H1 (cell line): ENCODE measurements around the gene CAPN13. TPM values are rescaled to one million over a fixed set of nuclear protein-coding genes. Genes with fewer than 3 reads are reported as not detected.

Experiments
- CTCF ChIA-PET: fragments of 300-600 bp; sonication (Branson Sonifier 250); formaldehyde crosslinking; loops from one replicate; lab custom pipeline; 2021; ENCODE audit not compliant: partially characterized antibody; lab: Charles Lee
- POLR2A ChIA-PET: fragments of 300-600 bp; sonication (Branson Sonifier 250); formaldehyde crosslinking; loops from one replicate; lab custom pipeline; 2021; ENCODE audit warnings: inconsistent platforms; ENCODE audit not compliant: partially characterized antibody; lab: Charles Lee
- DNase-seq, 2 experiments: peaks; one replicate each; pipeline versions ENCODE4 v3.0.0 to v3.0.0-alpha.2; 2010 to 2022; ENCODE audit warnings: low spot score in 2 of 2, low read depth in 1 of 2, mixed read lengths in 1 of 2
- FAIRE-seq: peaks from 2 replicates; lab custom pipeline; 2011; peaks lifted over from hg19 to GRCh38; lab: Jason Lieb, UNC
- H2AFZ ChIP-seq: 2 replicates; pipeline ENCODE4 v1.8.1; 2012; ENCODE audit warnings: low read length, inconsistent platforms
- H2AK5ac ChIP-seq: 2 replicates; pipeline ENCODE4 v1.6.1; 2013; ENCODE audit warnings: low read depth, low read length
- H2BK120ac ChIP-seq: replicated peaks from 2 replicates; pipeline ENCODE3; 2013; ENCODE audit warnings: low read depth, low read length, inconsistent platforms
- H2BK12ac ChIP-seq: 2 replicates; pipeline ENCODE4 v1.6.1; 2013; ENCODE audit warnings: low read depth, low read length
- H2BK15ac ChIP-seq: 2 replicates; pipeline ENCODE4 v1.6.1; 2013; ENCODE audit warnings: low read length
- H2BK20ac ChIP-seq: 2 replicates; pipeline ENCODE4 v1.6.1; 2013; ENCODE audit warnings: low read length
- H2BK5ac ChIP-seq: 2 replicates; pipeline ENCODE4 v1.6.1; 2013; ENCODE audit warnings: low read depth, low read length
- H3K14ac ChIP-seq: 2 replicates; pipeline ENCODE4 v1.6.1; 2013; ENCODE audit warnings: inconsistent platforms; ENCODE audit not compliant: insufficient read length
- H3K18ac ChIP-seq: 2 replicates; pipeline ENCODE4 v1.6.1; 2013; ENCODE audit warnings: low read length; ENCODE audit errors: extremely low read depth
- H3K23ac ChIP-seq: 2 replicates; pipeline ENCODE4 v1.6.1; 2013; ENCODE audit warnings: inconsistent platforms; ENCODE audit not compliant: insufficient read length
- H3K23me2 ChIP-seq: 2 replicates; pipeline ENCODE4 v1.6.1; 2013; ENCODE audit warnings: low read depth, low read length
- H3K27ac ChIP-seq: 2 replicates; pipeline ENCODE4 v1.6.1; 2011; ENCODE audit warnings: low read depth, low read length, inconsistent platforms
- H3K27me3 ChIP-seq, 4 experiments: replicated peaks in 1 of 4; 1 replicate in 1 of 4; 2 replicates in 3 of 4; pipeline versions ENCODE4 v1.6.1 to v1.8.1; 2011 to 2013; ENCODE audit warnings: low read length in 3 of 4, mild to moderate bottlenecking in 3 of 4, inconsistent platforms in 2 of 4, mixed read lengths in 2 of 4, moderate library complexity in 1 of 4; ENCODE audit not compliant: control insufficient read depth in 3 of 4, insufficient read depth in 3 of 4; ENCODE audit errors: extremely low read depth in 1 of 4
- H3K36me3 ChIP-seq, 4 experiments: 2 replicates each; pipeline versions ENCODE4 v1.6.1 to v1.8.1; 2011 to 2013; ENCODE audit warnings: mild to moderate bottlenecking in 4 of 4, low read length in 3 of 4, moderate library complexity in 2 of 4, control low read depth in 1 of 4, inconsistent platforms in 1 of 4; ENCODE audit not compliant: insufficient read depth in 4 of 4, control insufficient read depth in 2 of 4
- H3K4ac ChIP-seq: replicated peaks from 2 replicates; pipeline ENCODE3; 2013; ENCODE audit warnings: low read length, low read depth, mixed read lengths, inconsistent platforms; ENCODE audit not compliant: insufficient read length
- H3K4me1 ChIP-seq, 4 experiments: replicated peaks in 1 of 4; 1 replicate in 1 of 4; 2 replicates in 3 of 4; pipeline versions ENCODE4 v1.6.1 to v1.8.1; 2011 to 2013; ENCODE audit warnings: low read length in 3 of 4, inconsistent platforms in 2 of 4, mixed read lengths in 1 of 4; ENCODE audit not compliant: insufficient read depth in 4 of 4, control insufficient read depth in 3 of 4
- H3K4me2 ChIP-seq, 2 experiments: 2 replicates each; pipeline versions ENCODE4 v1.6.1 to v1.8.1; 2011 to 2013; ENCODE audit warnings: low read depth in 2 of 2, low read length in 2 of 2, control low read depth in 1 of 2, inconsistent platforms in 1 of 2, mild to moderate bottlenecking in 1 of 2; ENCODE audit not compliant: insufficient read depth in 1 of 2
- H3K4me3 ChIP-seq, 4 experiments: fragments of 200-600, 300-600 bp in 1 of 4; sonication (generic), shearing (Covaris generic), sonication (Bioruptor Twin) in 1 of 4; 2 replicates each; pipeline versions ENCODE4 v1.5.1 to v1.8.1; 2011 to 2016; ENCODE audit warnings: low read length in 4 of 4, low read depth in 3 of 4, control low read depth in 2 of 4, inconsistent platforms in 2 of 4, mild to moderate bottlenecking in 2 of 4, mixed read lengths in 1 of 4, moderate library complexity in 1 of 4; ENCODE audit not compliant: insufficient read depth in 2 of 4; ENCODE audit errors: extremely low read depth in 1 of 4
- H3K56ac ChIP-seq: replicated peaks from 2 replicates; pipeline ENCODE3; 2013; ENCODE audit warnings: low read depth, mild to moderate bottlenecking, mixed read lengths, low read length, inconsistent platforms; ENCODE audit not compliant: insufficient read length
- H3K79me1 ChIP-seq: 2 replicates; pipeline ENCODE4 v1.6.1; 2013; ENCODE audit warnings: low read depth, low read length, control low read depth
- H3K79me2 ChIP-seq, 2 experiments: 2 replicates each; pipeline versions ENCODE4 v1.6.1 to v1.8.1; 2012 to 2013; ENCODE audit warnings: low read length in 2 of 2, mild to moderate bottlenecking in 2 of 2, inconsistent platforms in 1 of 2; ENCODE audit not compliant: insufficient read depth in 2 of 2, control insufficient read depth in 1 of 2
- H3K9ac ChIP-seq, 4 experiments: replicated peaks in 1 of 4; 1 replicate in 1 of 4; 2 replicates in 3 of 4; pipeline versions ENCODE4 v1.6.1 to v1.8.1; 2011 to 2013; ENCODE audit warnings: low read depth in 3 of 4, low read length in 3 of 4, control low read depth in 2 of 4, mild to moderate bottlenecking in 2 of 4, moderate library complexity in 2 of 4, inconsistent platforms in 1 of 4; ENCODE audit errors: extremely low read depth in 1 of 4
- H3K9me3 ChIP-seq, 2 experiments: 2 replicates each; pipeline versions ENCODE4 v1.6.1 to v1.8.1; 2012 to 2013; ENCODE audit warnings: mild to moderate bottlenecking in 2 of 2, moderate library complexity in 2 of 2, control low read depth in 1 of 2, inconsistent platforms in 1 of 2, low read depth in 1 of 2, low read length in 1 of 2, mixed read lengths in 1 of 2; ENCODE audit not compliant: insufficient read depth in 2 of 2
- H4K20me1 ChIP-seq, 2 experiments: replicated peaks in 1 of 2; 2 replicates each; pipeline versions ENCODE3 to v1.8.1; 2011 to 2013; ENCODE audit warnings: inconsistent platforms in 2 of 2, low read length in 2 of 2, mild to moderate bottlenecking in 1 of 2; ENCODE audit not compliant: insufficient read depth in 2 of 2, control insufficient read depth in 1 of 2
- H4K5ac ChIP-seq: 2 replicates; pipeline ENCODE4 v1.6.1; 2013; ENCODE audit warnings: low read length, low read depth, mixed read lengths, inconsistent platforms; ENCODE audit not compliant: insufficient read length
- H4K8ac ChIP-seq: 2 replicates; pipeline ENCODE4 v1.8.0; 2013; ENCODE audit warnings: mild to moderate bottlenecking, moderate library complexity, low read length, inconsistent platforms; ENCODE audit not compliant: insufficient read depth; ENCODE audit errors: extremely low read depth
- H4K91ac ChIP-seq: replicated peaks from 2 replicates; pipeline ENCODE3; 2013; ENCODE audit warnings: low read length, mixed read lengths, inconsistent platforms; ENCODE audit not compliant: insufficient read length
- CHD2 ChIP-seq: IDR thresholded peaks from 2 replicates; pipeline ENCODE4 v1.6.1; 2012; ENCODE audit warnings: low read length, improper control_type of control experiment
- EP300 ChIP-seq, 2 experiments: IDR thresholded peaks; 1 replicate in 1 of 2; 2 replicates in 1 of 2; pipeline ENCODE4 v1.6.1; 2011 to 2012; ENCODE audit warnings: low read depth in 2 of 2, low read length in 2 of 2, mild to moderate bottlenecking in 2 of 2, borderline replicate concordance in 1 of 2, inconsistent platforms in 1 of 2, moderate library complexity in 1 of 2
- FOSL1 ChIP-seq: IDR thresholded peaks from 2 replicates; pipeline ENCODE4 v1.6.1; 2011; ENCODE audit warnings: mild to moderate bottlenecking, low read depth, low read length, moderate library complexity; ENCODE audit not compliant: insufficient read depth
- PHF8 ChIP-seq: fragments of 200-600 bp; sonication (generic); conservative IDR thresholded peaks from 2 replicates; pipeline ENCODE4 v1.7.1; 2012; ENCODE audit warnings: low read depth, mild to moderate bottlenecking, inconsistent platforms, low read length, moderate library complexity
- RXRA ChIP-seq: IDR thresholded peaks from 2 replicates; pipeline ENCODE4 v1.6.1; 2011; ENCODE audit warnings: low read depth, mild to moderate bottlenecking, low read length, moderate library complexity; ENCODE audit not compliant: insufficient read depth
- SP4 ChIP-seq: IDR thresholded peaks from 2 replicates; pipeline ENCODE4 v1.6.1; 2012; ENCODE audit warnings: low read length, inconsistent platforms
- SRF ChIP-seq: IDR thresholded peaks from 2 replicates; pipeline ENCODE4 v1.6.1; 2011; ENCODE audit warnings: mild to moderate bottlenecking, low read depth, low read length, moderate library complexity
- TEAD4 ChIP-seq: IDR thresholded peaks from 2 replicates; pipeline ENCODE4 v1.6.1; 2012; ENCODE audit warnings: low read depth, low read length, inconsistent platforms, mixed read lengths
- WGBS, 2 experiments: shearing (Covaris generic) in 1 of 2; methylation state at CpG; one replicate each; pipeline versions ENCODE4 v1.1.6 to v1.1.7; 2013 to 2015; ENCODE audit warnings: low lambda C conversion rate in 2 of 2, mixed read lengths in 2 of 2, inconsistent platforms in 1 of 2, low coverage in 1 of 2, missing lambda C conversion rate in 1 of 2; ENCODE audit not compliant: insufficient replicate concordance in 2 of 2, insufficient coverage in 1 of 2, insufficient read length in 1 of 2; ENCODE audit errors: extremely low coverage in 1 of 2, missing lambda C conversion rate in 1 of 2; 5-methylcytosine and 5-hydroxymethylcytosine counted together
- polyA plus RNA-seq, 7 experiments: library from polyadenylated mRNA; depleted of rRNA in 3 of 7; stranded (reverse) in 5 of 7; unstranded in 2 of 7; fragments of >200 nt in 5 of 7; fragments of 200-250 nt in 2 of 7; gene quantifications; 1 replicate in 5 of 7; 2 replicates in 1 of 7; 4 replicates in 1 of 7; pipeline versions ENCODE4 v1.2.1 to v1.2.3, GENCODE V29; 2011 to 2013; ENCODE audit warnings: missing spikeins in 2 of 7, mixed read lengths in 2 of 7
- total RNA-seq: library from RNA; stranded (reverse); fragmentation: NEBNext Ultra II Directional; extraction: Animal tissue kit (Norgen Biotek cat#: 25700); gene quantifications from 2 replicates; pipeline ENCODE4 v1.2.1, GENCODE V29; 2021
- TF ChIP-seq, protein P1 (sequence below), 3 experiments: IDR thresholded peaks; 1 replicate in 2 of 3; 2 replicates in 1 of 3; pipeline versions ENCODE4 v1.5.1 to v1.6.1; 2011; ENCODE audit warnings: low read length in 3 of 3, mild to moderate bottlenecking in 3 of 3, inconsistent platforms in 2 of 3, low read depth in 1 of 3, moderate library complexity in 1 of 3; ENCODE audit not compliant: insufficient read depth in 1 of 3; ENCODE audit errors: control extremely low read depth in 1 of 3

Gene CAPN13
- total and polyA plus RNA-seq, 2 of the 8 experiments (the other 6 are each of a cell fraction or from before 2014, with no cell fraction given), result 2.4 TPM

DNA sequence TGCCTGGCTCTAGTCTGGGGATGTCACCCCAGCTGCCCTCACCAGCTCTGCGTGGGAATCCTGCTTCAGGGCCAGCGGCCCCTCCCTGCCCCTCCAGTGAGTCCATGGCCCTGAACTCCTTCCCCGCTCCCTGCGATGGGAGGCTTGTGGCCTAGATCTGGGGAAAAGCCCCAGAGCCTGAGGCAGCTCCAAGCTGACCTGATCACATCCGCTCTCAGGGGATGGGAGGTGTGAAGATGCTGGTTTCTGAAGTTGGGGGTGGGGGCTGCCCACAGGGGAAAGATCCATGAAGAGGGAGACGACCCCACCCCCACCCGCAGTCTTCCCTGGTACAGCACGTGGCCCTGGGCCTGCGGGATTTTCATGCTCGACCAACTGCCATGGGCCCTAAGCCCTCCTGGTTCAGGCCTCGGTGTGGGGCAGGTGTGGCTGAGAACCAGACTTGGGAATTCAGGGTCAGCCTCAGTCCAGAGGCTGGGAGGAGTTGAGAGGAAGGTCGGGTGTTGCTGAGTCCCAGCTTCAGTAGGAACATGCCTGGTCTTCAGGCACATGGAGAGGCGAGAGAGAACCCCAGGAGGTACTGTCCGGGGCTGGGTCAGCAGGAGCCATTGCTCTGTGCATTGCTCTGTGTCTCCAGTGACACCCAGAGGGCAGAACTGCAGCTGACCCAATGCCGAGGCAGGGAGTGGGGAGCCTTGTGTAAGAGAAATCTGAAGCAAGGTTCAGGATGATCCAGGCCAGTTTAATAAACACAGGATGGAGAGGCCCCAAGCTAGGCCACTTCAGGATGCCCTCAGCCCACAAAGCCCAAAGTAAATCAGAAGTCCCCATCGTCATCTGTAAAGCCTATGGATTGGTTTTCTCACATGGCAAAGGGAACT lies 115.1 kb downstream of the CAPN13 start:
- H2AFZ ChIP-seq, result no peak overlapping the region
- no peak for FAIRE-seq
- no peak overlapping the region for H3K27ac ChIP-seq
- H3K4me2 ChIP-seq, result no peak overlapping the region
- H3K23me2 ChIP-seq, result no peaks in the 10 kb centered on the region
- no peak overlapping the region for H3K18ac ChIP-seq
- H3K36me3 ChIP-seq, result no peaks in the 10 kb centered on the region
- 88% methylated on average over 13 of the region's 16 CpGs; no CpG with 5 or more reads in 1 of the 2 experiments for WGBS, 2 experiments
- no peak overlapping the region for H2BK12ac ChIP-seq
- no peaks in the 10 kb centered on the region for H3K27me3 ChIP-seq
- H3K9ac ChIP-seq, result no peak overlapping the region
- no peak overlapping the region for H4K5ac ChIP-seq
- H4K20me1 ChIP-seq, result no peaks in the 10 kb centered on the region
- POLR2A ChIA-PET, result no interaction called here
- CTCF ChIA-PET, result interaction anchor here (0.6 to 13.9 kb wide), 7 partner anchors 10 to 1485 kb away, joined by 3 to 217 read pairs (median 3); no protein-coding TSS in a partner anchor
- H3K56ac ChIP-seq, result no peak overlapping the region
- H3K4me3 ChIP-seq, result no peak overlapping the region
- H4K91ac ChIP-seq, result no peak overlapping the region
- no peak overlapping the region for H2BK15ac ChIP-seq
- peaks cover 0 to under 1% of the 10 kb centered on the region in 2 experiments; a peak in 1 of 4 replicates for H3K9me3 ChIP-seq
- H3K79me2 ChIP-seq, result no peaks in the 10 kb centered on the region
- no peaks in the 10 kb centered on the region for H3K4me1 ChIP-seq
- no peak overlapping the region for H2BK5ac ChIP-seq
- H3K79me1 ChIP-seq, result no peaks in the 10 kb centered on the region
- no peak overlapping the region for H3K23ac ChIP-seq
- H2AK5ac ChIP-seq, result no peak overlapping the region
- no peak overlapping the region for H2BK120ac ChIP-seq
- H2BK20ac ChIP-seq, result no peak overlapping the region
- no peak overlapping the region for H4K8ac ChIP-seq
- DNase-seq, result peak in 1 of 2 experiments; percentile 34
- H3K4ac ChIP-seq, result no peak overlapping the region
- no peak overlapping the region for H3K14ac ChIP-seq
- TF ChIP-seq PHF8, result no peak
- no peak for TF ChIP-seq TEAD4
- no peak for TF ChIP-seq EP300 (IDR thresholded peaks at IDR 0.05; ENCODE audit: borderline replicate concordance in 1 of 2, low read depth in 2 of 2, low read length in 2 of 2)
- no peak for TF ChIP-seq SP4
- TF ChIP-seq SRF, result no peak
- TF ChIP-seq RXRA, result no peak
- TF ChIP-seq FOSL1, result no peak
- TF ChIP-seq, protein P1, sequence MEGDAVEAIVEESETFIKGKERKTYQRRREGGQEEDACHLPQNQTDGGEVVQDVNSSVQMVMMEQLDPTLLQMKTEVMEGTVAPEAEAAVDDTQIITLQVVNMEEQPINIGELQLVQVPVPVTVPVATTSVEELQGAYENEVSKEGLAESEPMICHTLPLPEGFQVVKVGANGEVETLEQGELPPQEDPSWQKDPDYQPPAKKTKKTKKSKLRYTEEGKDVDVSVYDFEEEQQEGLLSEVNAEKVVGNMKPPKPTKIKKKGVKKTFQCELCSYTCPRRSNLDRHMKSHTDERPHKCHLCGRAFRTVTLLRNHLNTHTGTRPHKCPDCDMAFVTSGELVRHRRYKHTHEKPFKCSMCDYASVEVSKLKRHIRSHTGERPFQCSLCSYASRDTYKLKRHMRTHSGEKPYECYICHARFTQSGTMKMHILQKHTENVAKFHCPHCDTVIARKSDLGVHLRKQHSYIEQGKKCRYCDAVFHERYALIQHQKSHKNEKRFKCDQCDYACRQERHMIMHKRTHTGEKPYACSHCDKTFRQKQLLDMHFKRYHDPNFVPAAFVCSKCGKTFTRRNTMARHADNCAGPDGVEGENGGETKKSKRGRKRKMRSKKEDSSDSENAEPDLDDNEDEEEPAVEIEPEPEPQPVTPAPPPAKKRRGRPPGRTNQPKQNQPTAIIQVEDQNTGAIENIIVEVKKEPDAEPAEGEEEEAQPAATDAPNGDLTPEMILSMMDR (IDR thresholded peaks at IDR 0.05; ENCODE audit: control extremely low read depth in 1 of 3, insufficient read depth in 1 of 3, low read depth in 1 of 3, low read length in 3 of 3), result peak in 2 of 3 experiments; percentile 20 to 23; a peak in 1 of 4 replicates
- TF ChIP-seq CHD2, result no peak
